WTC11 (cell line): ENCODE results near the gene ZNF140.

Experiments
- CTCF ChIP-seq: fragments of 200-600 bp; IDR thresholded peaks from 2 replicates; pipeline ENCODE4 v1.8.0; 2022; ENCODE audit warnings: antibody characterized with exemption
- EMX1 ChIP-seq: fragments of 250-450 bp; sonication (Bioruptor Pico); IDR thresholded peaks from 2 replicates; pipeline ENCODE4 v1.8.0; 2021; ENCODE audit warnings: mild to moderate bottlenecking
- FOXP1 ChIP-seq: sonication (generic); formaldehyde crosslinking; IDR thresholded peaks from 2 replicates; pipeline ENCODE4 v1.8.0; 2022; ENCODE audit warnings: missing genetic modification reagents, mild to moderate bottlenecking, moderate library complexity, borderline replicate concordance
- HMGXB4 ChIP-seq: sonication (generic); formaldehyde crosslinking; IDR thresholded peaks from 2 replicates; pipeline ENCODE4 v1.8.1; 2023; ENCODE audit warnings: mild to moderate bottlenecking, moderate library complexity, missing genetic modification reagents
- MAX ChIP-seq: sonication (generic); formaldehyde crosslinking; IDR thresholded peaks from 2 replicates; pipeline ENCODE4 v1.8.0; 2022; ENCODE audit warnings: mild to moderate bottlenecking, missing genetic modification reagents
- MLX ChIP-seq: sonication (generic); formaldehyde crosslinking; IDR thresholded peaks from 2 replicates; pipeline ENCODE4 v1.8.1; 2023; ENCODE audit warnings: mild to moderate bottlenecking, missing genetic modification reagents, moderate library complexity
- NFE2L1 ChIP-seq: sonication (generic); formaldehyde crosslinking; IDR thresholded peaks from 2 replicates; pipeline ENCODE4 v1.8.1; 2023; ENCODE audit warnings: missing genetic modification reagents
- NFYB ChIP-seq: sonication (generic); formaldehyde crosslinking; conservative IDR thresholded peaks from 2 replicates; pipeline ENCODE4 v1.8.0; 2022; ENCODE audit warnings: low read depth, missing genetic modification reagents
- SP1 ChIP-seq: sonication (generic); formaldehyde crosslinking; conservative IDR thresholded peaks from 2 replicates; pipeline ENCODE4 v1.8.1; 2022; ENCODE audit warnings: missing genetic modification reagents
- STAT6 ChIP-seq: sonication (generic); formaldehyde crosslinking; conservative IDR thresholded peaks from 2 replicates; pipeline ENCODE4 v1.8.1; 2023; ENCODE audit warnings: mild to moderate bottlenecking, low read depth, missing genetic modification reagents, moderate library complexity
- USF2 ChIP-seq: sonication (generic); formaldehyde crosslinking; IDR thresholded peaks from 2 replicates; pipeline ENCODE4 v1.8.1; 2023; ENCODE audit warnings: mild to moderate bottlenecking, missing genetic modification reagents, moderate library complexity
- ZBTB43 ChIP-seq: sonication (generic); formaldehyde crosslinking; IDR thresholded peaks from 2 replicates; pipeline ENCODE4 v1.8.1; 2023; ENCODE audit warnings: mild to moderate bottlenecking, missing genetic modification reagents

GRCh38 chr12:133124674-133125073, 44.0 kb downstream of the ZNF140 start:
- TF ChIP-seq NFE2L1 (CRISPR knock-in tag) (no peak), USF2 (CRISPR knock-in tag) (no peak), NFYB (no peak), MAX (CRISPR knock-in tag) (no peak), CTCF (no peak), FOXP1 (CRISPR knock-in tag) (no peak), EMX1 (no peak), SP1 (CRISPR knock-in tag) (no peak), ZBTB43 (no peak), MLX (CRISPR knock-in tag) (no peak), HMGXB4 (no peak), STAT6 (CRISPR knock-in tag) (no peak)
